WTC11 (cell line): ENCODE measurements around the gene OPCML.

Experiments used
- ETV6 ChIP-seq: sonication (generic); formaldehyde crosslinking; IDR thresholded peaks from 2 replicates; pipeline ENCODE4 v1.8.1; 2022; ENCODE audit warnings: mild to moderate bottlenecking, missing genetic modification reagents
- MAX ChIP-seq: sonication (generic); formaldehyde crosslinking; IDR thresholded peaks from 2 replicates; pipeline ENCODE4 v1.8.0; 2022; ENCODE audit warnings: mild to moderate bottlenecking, missing genetic modification reagents
- PREB ChIP-seq: sonication (generic); formaldehyde crosslinking; IDR thresholded peaks from 2 replicates; pipeline ENCODE4 v1.8.1; 2022; ENCODE audit warnings: mild to moderate bottlenecking, missing genetic modification reagents, moderate library complexity, borderline replicate concordance
- ZNF121 ChIP-seq: sonication (generic); formaldehyde crosslinking; IDR thresholded peaks from 2 replicates; pipeline ENCODE4 v1.8.0; 2023; ENCODE audit warnings: missing genetic modification reagents
- ZNF263 ChIP-seq: sonication (generic); formaldehyde crosslinking; IDR thresholded peaks from 2 replicates; pipeline ENCODE4 v1.8.1; 2022; ENCODE audit warnings: low read depth, mild to moderate bottlenecking, moderate library complexity, missing genetic modification reagents

- TF ChIP-seq PREB (CRISPR knock-in tag) (no peak), ETV6 (CRISPR knock-in tag) (no peak), ZNF121 (no peak), MAX (no peak), ZNF263 (CRISPR knock-in tag) (no peak)
These were observed 358.4 kb downstream of the OPCML start for GRCh38 chr11:133173810-133174412.
